Measurements from ENCODE around the gene ANKRD36.
A peak's percentile ranks its signal among the peaks of the same experiment; 100 is the strongest.
"Not testable (repeated sequence)": the region's sequence is repeated elsewhere in the genome, so short reads cannot be mapped to it uniquely, and the experiment has no call there.

ANKRD36 gene

DNA sequence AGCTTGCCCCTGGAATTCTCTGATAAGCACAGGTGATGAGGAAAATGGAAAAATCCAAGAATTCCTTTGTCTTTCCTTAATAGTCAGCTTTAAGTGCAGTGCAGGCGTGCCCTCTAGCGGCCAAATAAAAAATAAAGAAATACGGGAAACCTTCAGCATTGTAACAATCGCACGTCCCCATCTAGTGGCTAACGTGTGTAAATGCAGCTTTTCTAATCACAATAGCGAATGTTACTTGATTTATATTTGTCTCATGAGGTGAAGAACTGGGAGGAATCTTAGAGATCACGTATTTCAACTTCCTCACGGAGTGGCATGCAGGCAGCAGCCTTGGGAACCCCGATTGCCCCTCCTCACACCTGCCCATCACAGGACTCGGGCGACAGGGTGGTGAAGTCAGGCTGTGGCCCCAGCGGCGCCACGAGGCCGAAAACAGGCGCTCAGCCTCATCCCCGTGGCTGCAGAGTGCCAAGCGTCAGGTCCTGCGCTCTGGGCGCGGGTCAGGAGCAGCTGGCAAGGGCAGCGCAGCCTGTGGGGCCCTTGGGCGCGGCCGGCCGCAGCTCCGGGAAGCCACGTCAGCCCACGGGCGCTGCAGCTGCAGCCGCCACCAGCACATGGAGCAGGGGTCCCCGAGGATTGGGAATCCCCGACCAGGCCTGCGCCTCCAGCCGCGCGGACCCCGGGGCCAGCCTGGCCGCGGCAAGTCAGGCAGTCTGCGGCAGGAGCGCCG lies 468 bp upstream of the ANKRD36 start:
- not testable (repeated sequence) for H3K36me3 ChIP-seq (ENCODE audit: control insufficient read depth in 2 of 2, insufficient read depth in 2 of 2, low read length in 2 of 2); H3K27me3 ChIP-seq (ENCODE audit: control insufficient read depth in 2 of 2, insufficient read depth in 2 of 2, low read length in 2 of 2); H3K4me1 ChIP-seq (ENCODE audit: control insufficient read depth in 2 of 2, insufficient read depth in 2 of 2, low read length in 2 of 2); H3K9me3 ChIP-seq (ENCODE audit: control insufficient read depth in 2 of 2, low read length in 2 of 2)
- H3K9ac ChIP-seq (ENCODE audit: low read depth in 1 of 2, low read length in 2 of 2) = peak overlapping the region; percentile 72 to 84
- peak overlapping the region; percentile 65 to 84 for H3K4me3 ChIP-seq (ENCODE audit: low read length in 2 of 2)
- peak overlapping the region; percentile 88 to 94 for H3K27ac ChIP-seq (ENCODE audit: low read depth in 2 of 2, low read length in 2 of 2)

DNA sequence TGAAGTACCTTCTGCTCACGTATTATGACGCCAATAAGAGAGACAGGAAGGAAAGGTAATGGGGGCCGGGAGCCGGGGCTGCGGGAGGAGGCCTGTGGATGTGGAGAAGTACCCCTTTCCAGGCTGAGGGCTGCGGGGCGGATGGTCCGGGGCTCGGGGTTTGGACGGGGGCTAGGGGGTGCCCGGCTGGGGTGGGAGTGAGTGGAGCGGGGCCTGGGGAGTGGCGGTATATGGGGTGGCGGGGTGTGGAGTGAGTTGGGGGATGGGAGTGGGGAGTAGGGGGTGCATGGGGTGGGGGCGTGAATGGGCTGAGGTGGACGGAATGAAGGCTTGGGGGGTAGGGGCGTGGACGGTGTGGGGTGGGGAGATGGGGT lies 916 bp downstream of the ANKRD36 start:
- not testable (repeated sequence) for H3K36me3 ChIP-seq (ENCODE audit: control insufficient read depth in 2 of 2, insufficient read depth in 2 of 2, low read length in 2 of 2); H3K27me3 ChIP-seq (ENCODE audit: control insufficient read depth in 2 of 2, insufficient read depth in 2 of 2, low read length in 2 of 2); H3K9me3 ChIP-seq (ENCODE audit: control insufficient read depth in 2 of 2, low read length in 2 of 2); H3K4me1 ChIP-seq (ENCODE audit: control insufficient read depth in 2 of 2, insufficient read depth in 2 of 2, low read length in 2 of 2)
- peak overlapping the region; percentile 63 to 84 for H3K4me3 ChIP-seq (ENCODE audit: low read length in 2 of 2)
- H3K27ac ChIP-seq (ENCODE audit: low read depth in 2 of 2, low read length in 2 of 2) = peak overlapping the region; percentile 55 to 80
- peak overlapping the region; percentile 70 to 75 for H3K9ac ChIP-seq (ENCODE audit: low read depth in 1 of 2, low read length in 2 of 2)

GRCh38 chr2:97129090-97129489 lies 16.1 kb downstream of the ANKRD36 start:
- H3K9ac ChIP-seq (ENCODE audit: low read depth in 1 of 2, low read length in 2 of 2); H3K27me3 ChIP-seq (ENCODE audit: control insufficient read depth in 2 of 2, insufficient read depth in 2 of 2, low read length in 2 of 2); H3K9me3 ChIP-seq (ENCODE audit: control insufficient read depth in 2 of 2, low read length in 2 of 2); H3K27ac ChIP-seq (ENCODE audit: low read depth in 2 of 2, low read length in 2 of 2); H3K4me3 ChIP-seq (ENCODE audit: low read length in 2 of 2); H3K36me3 ChIP-seq (ENCODE audit: control insufficient read depth in 2 of 2, insufficient read depth in 2 of 2, low read length in 2 of 2); H3K4me1 ChIP-seq (ENCODE audit: control insufficient read depth in 2 of 2, insufficient read depth in 2 of 2, low read length in 2 of 2): not testable (repeated sequence)

GRCh38 chr2:97144016-97144415 lies 31.1 kb downstream of the ANKRD36 start:
- H3K27me3 ChIP-seq (ENCODE audit: control insufficient read depth in 2 of 2, insufficient read depth in 2 of 2, low read length in 2 of 2); H3K4me3 ChIP-seq (ENCODE audit: low read length in 2 of 2); H3K36me3 ChIP-seq (ENCODE audit: control insufficient read depth in 2 of 2, insufficient read depth in 2 of 2, low read length in 2 of 2); H3K27ac ChIP-seq (ENCODE audit: low read depth in 2 of 2, low read length in 2 of 2); H3K4me1 ChIP-seq (ENCODE audit: control insufficient read depth in 2 of 2, insufficient read depth in 2 of 2, low read length in 2 of 2); H3K9me3 ChIP-seq (ENCODE audit: control insufficient read depth in 2 of 2, low read length in 2 of 2); H3K9ac ChIP-seq (ENCODE audit: low read depth in 1 of 2, low read length in 2 of 2): not testable (repeated sequence)

- not testable (repeated sequence) for H3K27ac ChIP-seq (ENCODE audit: low read depth in 2 of 2, low read length in 2 of 2); H3K4me3 ChIP-seq (ENCODE audit: low read length in 2 of 2); H3K9ac ChIP-seq (ENCODE audit: low read depth in 1 of 2, low read length in 2 of 2); H3K9me3 ChIP-seq (ENCODE audit: control insufficient read depth in 2 of 2, low read length in 2 of 2); H3K4me1 ChIP-seq (ENCODE audit: control insufficient read depth in 2 of 2, insufficient read depth in 2 of 2, low read length in 2 of 2); H3K36me3 ChIP-seq (ENCODE audit: control insufficient read depth in 2 of 2, insufficient read depth in 2 of 2, low read length in 2 of 2); H3K27me3 ChIP-seq (ENCODE audit: control insufficient read depth in 2 of 2, insufficient read depth in 2 of 2, low read length in 2 of 2)
Observed at GRCh38 chr2:97166548-97166947, 53.6 kb downstream of the ANKRD36 start.

DNA sequence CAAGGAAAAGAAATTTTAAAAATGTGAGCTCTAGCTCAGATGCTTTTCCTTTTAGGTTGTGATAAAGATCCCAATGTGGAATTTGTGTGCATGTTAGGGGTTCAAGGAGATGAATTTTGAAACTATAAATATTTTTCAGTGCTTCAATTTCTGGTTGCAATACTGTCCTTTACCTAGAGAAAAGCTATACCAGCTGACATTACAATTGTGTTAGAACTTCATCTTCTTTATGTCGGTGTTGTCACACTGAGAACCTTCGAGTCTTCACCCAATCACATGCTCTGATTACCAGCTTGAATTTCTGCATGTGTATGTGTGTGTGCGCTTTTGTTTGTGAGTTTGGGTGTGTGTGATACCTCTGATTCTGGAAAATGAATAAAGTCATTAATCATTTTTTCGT lies 55.0 kb downstream of the ANKRD36 start:
- not testable (repeated sequence) for H3K4me1 ChIP-seq (ENCODE audit: control insufficient read depth in 2 of 2, insufficient read depth in 2 of 2, low read length in 2 of 2); H3K36me3 ChIP-seq (ENCODE audit: control insufficient read depth in 2 of 2, insufficient read depth in 2 of 2, low read length in 2 of 2); H3K27me3 ChIP-seq (ENCODE audit: control insufficient read depth in 2 of 2, insufficient read depth in 2 of 2, low read length in 2 of 2)

DNA sequence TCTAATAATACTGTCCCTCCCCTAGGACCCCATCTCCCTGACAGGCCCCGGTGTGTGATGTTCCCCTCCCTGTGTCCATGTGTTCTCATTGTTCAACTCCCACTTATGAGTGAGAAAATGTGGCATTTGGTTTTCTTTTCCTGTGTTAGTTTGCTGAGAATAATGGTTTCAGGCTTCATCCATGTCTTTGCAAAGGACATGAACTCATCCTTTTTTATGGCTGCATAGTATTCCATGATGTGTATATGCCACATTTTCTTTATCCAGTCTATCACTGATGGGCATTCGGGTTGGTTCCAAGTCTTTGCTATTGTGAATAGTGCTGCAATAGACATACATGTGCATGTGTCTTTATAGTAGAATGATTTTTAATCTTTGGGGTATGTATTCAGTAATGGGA lies 55.6 kb downstream of the ANKRD36 start:
- not testable (repeated sequence) for H3K9me3 ChIP-seq (ENCODE audit: control insufficient read depth in 2 of 2, low read length in 2 of 2); H3K36me3 ChIP-seq (ENCODE audit: control insufficient read depth in 2 of 2, insufficient read depth in 2 of 2, low read length in 2 of 2); H3K9ac ChIP-seq (ENCODE audit: low read depth in 1 of 2, low read length in 2 of 2); H3K27ac ChIP-seq (ENCODE audit: low read depth in 2 of 2, low read length in 2 of 2); H3K27me3 ChIP-seq (ENCODE audit: control insufficient read depth in 2 of 2, insufficient read depth in 2 of 2, low read length in 2 of 2); H3K4me3 ChIP-seq (ENCODE audit: low read length in 2 of 2); H3K4me1 ChIP-seq (ENCODE audit: control insufficient read depth in 2 of 2, insufficient read depth in 2 of 2, low read length in 2 of 2)

More for the DNA sequence above, 55.0 kb downstream of the ANKRD36 start:
- not testable (repeated sequence) for H3K4me3 ChIP-seq (ENCODE audit: low read length in 2 of 2); H3K27ac ChIP-seq (ENCODE audit: low read depth in 2 of 2, low read length in 2 of 2); H3K9me3 ChIP-seq (ENCODE audit: control insufficient read depth in 2 of 2, low read length in 2 of 2); H3K9ac ChIP-seq (ENCODE audit: low read depth in 1 of 2, low read length in 2 of 2)

GRCh38 chr2:97180391-97180790 lies 67.4 kb downstream of the ANKRD36 start:
- not testable (repeated sequence) for H3K27ac ChIP-seq (ENCODE audit: low read depth in 2 of 2, low read length in 2 of 2); H3K4me3 ChIP-seq (ENCODE audit: low read length in 2 of 2); H3K27me3 ChIP-seq (ENCODE audit: control insufficient read depth in 2 of 2, insufficient read depth in 2 of 2, low read length in 2 of 2); H3K4me1 ChIP-seq (ENCODE audit: control insufficient read depth in 2 of 2, insufficient read depth in 2 of 2, low read length in 2 of 2); H3K9ac ChIP-seq (ENCODE audit: low read depth in 1 of 2, low read length in 2 of 2); H3K9me3 ChIP-seq (ENCODE audit: control insufficient read depth in 2 of 2, low read length in 2 of 2); H3K36me3 ChIP-seq (ENCODE audit: control insufficient read depth in 2 of 2, insufficient read depth in 2 of 2, low read length in 2 of 2)

DNA sequence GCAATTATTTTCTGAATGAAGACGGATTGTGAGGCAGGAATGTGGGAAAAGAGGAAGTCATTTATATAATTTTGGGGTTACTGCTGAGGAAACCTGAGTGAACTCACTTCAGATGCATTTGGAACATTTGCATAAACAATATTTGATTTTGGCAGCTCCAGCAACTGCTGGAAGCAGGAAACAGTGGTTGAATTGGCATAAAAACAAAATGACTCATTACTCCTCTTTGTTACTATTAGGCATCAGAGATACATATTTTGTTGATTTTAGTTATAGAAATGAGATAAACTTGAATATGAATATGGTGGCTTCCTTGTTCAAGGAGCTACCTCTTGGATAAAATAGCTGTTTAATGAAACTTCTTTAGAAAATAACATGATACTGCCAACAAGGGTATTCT lies 82.4 kb downstream of the ANKRD36 start:
- not testable (repeated sequence) for H3K9me3 ChIP-seq (ENCODE audit: control insufficient read depth in 2 of 2, low read length in 2 of 2); H3K4me1 ChIP-seq (ENCODE audit: control insufficient read depth in 2 of 2, insufficient read depth in 2 of 2, low read length in 2 of 2); H3K27me3 ChIP-seq (ENCODE audit: control insufficient read depth in 2 of 2, insufficient read depth in 2 of 2, low read length in 2 of 2); H3K9ac ChIP-seq (ENCODE audit: low read depth in 1 of 2, low read length in 2 of 2); H3K27ac ChIP-seq (ENCODE audit: low read depth in 2 of 2, low read length in 2 of 2); H3K4me3 ChIP-seq (ENCODE audit: low read length in 2 of 2)
- H3K36me3 ChIP-seq (ENCODE audit: control insufficient read depth in 2 of 2, insufficient read depth in 2 of 2, low read length in 2 of 2) = peaks cover 0 to 25% of the 10 kb centered on the region in 2 donors

- not testable (repeated sequence) for H3K9me3 ChIP-seq (ENCODE audit: control insufficient read depth in 2 of 2, low read length in 2 of 2); H3K4me3 ChIP-seq (ENCODE audit: low read length in 2 of 2); H3K9ac ChIP-seq (ENCODE audit: low read depth in 1 of 2, low read length in 2 of 2); H3K27ac ChIP-seq (ENCODE audit: low read depth in 2 of 2, low read length in 2 of 2); H3K27me3 ChIP-seq (ENCODE audit: control insufficient read depth in 2 of 2, insufficient read depth in 2 of 2, low read length in 2 of 2); H3K4me1 ChIP-seq (ENCODE audit: control insufficient read depth in 2 of 2, insufficient read depth in 2 of 2, low read length in 2 of 2)
- H3K36me3 ChIP-seq (ENCODE audit: control insufficient read depth in 2 of 2, insufficient read depth in 2 of 2, low read length in 2 of 2) = peaks cover 0 to 19% of the 10 kb centered on the region in 2 donors
Observed at GRCh38 chr2:97197251-97197650, 84.3 kb downstream of the ANKRD36 start.

DNA sequence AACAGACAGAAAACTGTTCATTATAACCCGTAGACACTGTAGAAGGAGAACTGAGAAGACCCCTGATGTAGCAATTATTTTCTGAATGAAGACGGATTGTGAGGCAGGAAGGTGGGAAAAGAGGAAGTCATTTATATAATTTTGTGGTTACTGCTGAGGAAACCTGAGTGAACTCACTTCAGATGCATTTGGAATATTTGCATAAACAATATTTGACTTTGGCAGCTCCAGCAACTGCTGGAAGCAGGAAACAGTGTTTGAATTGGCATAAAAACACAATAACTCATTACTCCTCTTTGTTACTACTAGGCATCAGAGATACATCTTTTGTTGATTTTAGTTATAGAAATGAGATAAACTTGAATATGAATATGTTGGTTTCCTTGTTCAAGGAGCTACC lies 87.9 kb downstream of the ANKRD36 start:
- H3K27me3 ChIP-seq (ENCODE audit: control insufficient read depth in 2 of 2, insufficient read depth in 2 of 2, low read length in 2 of 2); H3K4me1 ChIP-seq (ENCODE audit: control insufficient read depth in 2 of 2, insufficient read depth in 2 of 2, low read length in 2 of 2); H3K9ac ChIP-seq (ENCODE audit: low read depth in 1 of 2, low read length in 2 of 2); H3K4me3 ChIP-seq (ENCODE audit: low read length in 2 of 2); H3K27ac ChIP-seq (ENCODE audit: low read depth in 2 of 2, low read length in 2 of 2); H3K9me3 ChIP-seq (ENCODE audit: control insufficient read depth in 2 of 2, low read length in 2 of 2): not testable (repeated sequence)
- peaks cover 0 to 13% of the 10 kb centered on the region in 2 donors for H3K36me3 ChIP-seq (ENCODE audit: control insufficient read depth in 2 of 2, insufficient read depth in 2 of 2, low read length in 2 of 2)

Data from mucosa of rectum (tissue), 2 donors.